Measurements from ENCODE around the gene KIAA1755. TPM values are rescaled to one million over a fixed set of nuclear protein-coding genes. Genes with fewer than 3 reads are reported as not detected.

Gene KIAA1755
- total and polyA plus RNA-seq, 7 experiments from 2014 or later = not detected

- POLR2A ChIA-PET = no interaction called here
- ATAC-seq = no peak
- Mint-ChIP-seq H3K36me3 (no peaks in the 10 kb centered on the region), H3K4me1 (peaks cover 0 to 7% (median 0%) of the 10 kb centered on the region in 7 donors), H3K4me3 (no peak overlapping the region), H3K27ac (no peak overlapping the region), H3K9me3 (no peaks in the 10 kb centered on the region), H3K27me3 (peaks cover 0 to 12% (median 3%) of the 10 kb centered on the region in 5 donors)
- H3K4me1 ChIP-seq (ENCODE audit: control insufficient read depth in 2 of 2, insufficient read depth in 2 of 2, low read length in 2 of 2) = no peaks in the 10 kb centered on the region
- no peaks in the 10 kb centered on the region for H3K9me3 ChIP-seq (ENCODE audit: control insufficient read depth in 2 of 3, low read length in 3 of 3)
- H3K4me3 ChIP-seq (ENCODE audit: low read length) = no peak overlapping the region
- CTCF ChIA-PET = no interaction called here
- H3K36me3 ChIP-seq (ENCODE audit: control insufficient read depth in 2 of 3, insufficient read depth in 3 of 3, low read length in 3 of 3) = no peaks in the 10 kb centered on the region
- H3K27ac ChIP-seq (ENCODE audit: low read depth, low read length) = no peak overlapping the region
- DNase-seq = no peak
- no peaks in the 10 kb centered on the region for H3K27me3 ChIP-seq (ENCODE audit: control insufficient read depth in 2 of 2, insufficient read depth in 2 of 2, low read length in 2 of 2)
- intact Hi-C loops (cut with micrococcal nuclease) = loop anchor here in 1 of 2 donors (5.0 kb wide), 2 partner anchors 152 to 572 kb away; no protein-coding TSS in a partner anchor
Measured at GRCh38 chr20:38224531-38224930, 36.0 kb downstream of the KIAA1755 start.

- intact Hi-C loops (cut with micrococcal nuclease) = loop anchor here in 1 of 2 donors (5.0 kb wide), 2 partner anchors 151 to 571 kb away; no protein-coding TSS in a partner anchor
- ATAC-seq (no peak), DNase-seq (no peak)
- Histone ChIP-seq H3K4me3 (ENCODE audit: low read length) (no peak overlapping the region), H3K36me3 (ENCODE audit: control insufficient read depth in 2 of 3, insufficient read depth in 3 of 3, low read length in 3 of 3) (no peaks in the 10 kb centered on the region), H3K4me1 (ENCODE audit: control insufficient read depth in 2 of 2, insufficient read depth in 2 of 2, low read length in 2 of 2) (no peaks in the 10 kb centered on the region), H3K27ac (ENCODE audit: low read depth, low read length) (no peak overlapping the region), H3K27me3 (ENCODE audit: control insufficient read depth in 2 of 2, insufficient read depth in 2 of 2, low read length in 2 of 2) (no peaks in the 10 kb centered on the region), H3K9me3 (ENCODE audit: control insufficient read depth in 2 of 3, low read length in 3 of 3) (no peaks in the 10 kb centered on the region)
- no peaks in the 10 kb centered on the region for H3K9me3 Mint-ChIP-seq
- H3K4me1 Mint-ChIP-seq = peaks cover 0 to 7% (median 0%) of the 10 kb centered on the region in 7 donors
- no peak overlapping the region for H3K4me3 Mint-ChIP-seq
- no peak overlapping the region for H3K27ac Mint-ChIP-seq
- no peaks in the 10 kb centered on the region for H3K36me3 Mint-ChIP-seq
- CTCF ChIA-PET = no interaction called here
- POLR2A ChIA-PET = no interaction called here
- peaks cover 0 to 12% (median 3%) of the 10 kb centered on the region in 5 donors for H3K27me3 Mint-ChIP-seq
Measured at GRCh38 chr20:38223743-38224100, 36.8 kb downstream of the KIAA1755 start.

- peaks cover 0 to 7% (median 0%) of the 10 kb centered on the region in 7 donors for H3K4me1 Mint-ChIP-seq
- Histone ChIP-seq H3K27ac (ENCODE audit: low read depth, low read length) (no peak overlapping the region), H3K36me3 (ENCODE audit: control insufficient read depth in 2 of 3, insufficient read depth in 3 of 3, low read length in 3 of 3) (no peaks in the 10 kb centered on the region), H3K4me3 (ENCODE audit: low read length) (no peak overlapping the region), H3K27me3 (ENCODE audit: control insufficient read depth in 2 of 2, insufficient read depth in 2 of 2, low read length in 2 of 2) (no peaks in the 10 kb centered on the region), H3K4me1 (ENCODE audit: control insufficient read depth in 2 of 2, insufficient read depth in 2 of 2, low read length in 2 of 2) (no peaks in the 10 kb centered on the region), H3K9me3 (ENCODE audit: control insufficient read depth in 2 of 3, low read length in 3 of 3) (no peaks in the 10 kb centered on the region)
- peaks cover 0 to 12% (median 3%) of the 10 kb centered on the region in 5 donors for H3K27me3 Mint-ChIP-seq
- no peak overlapping the region for H3K4me3 Mint-ChIP-seq
- no peaks in the 10 kb centered on the region for H3K36me3 Mint-ChIP-seq
- DNase-seq = no peak
- CTCF ChIA-PET = interaction anchor here (0.6 kb wide), 1 partner anchor 999 kb away, joined by 3 read pairs; no protein-coding TSS in a partner anchor
- POLR2A ChIA-PET = no interaction called here
- intact Hi-C loops (cut with micrococcal nuclease) = loop anchor here (1.0 to 5.0 kb wide), 4 partner anchors 150 to 659 kb away; no protein-coding TSS in a partner anchor
- no peak overlapping the region for H3K27ac Mint-ChIP-seq
- no peak for ATAC-seq
- no peaks in the 10 kb centered on the region for H3K9me3 Mint-ChIP-seq
Measured at GRCh38 chr20:38222923-38223742, 37.4 kb downstream of the KIAA1755 start.

- H3K4me1 ChIP-seq (ENCODE audit: control insufficient read depth in 2 of 2, insufficient read depth in 2 of 2, low read length in 2 of 2) = no peaks in the 10 kb centered on the region
- ATAC-seq (peak; percentile 67), DNase-seq (peak in 6 of 9 donors; percentile 8 to 67 (median 29))
- no peaks in the 10 kb centered on the region for H3K36me3 ChIP-seq (ENCODE audit: control insufficient read depth in 2 of 3, insufficient read depth in 3 of 3, low read length in 3 of 3)
- H3K27me3 ChIP-seq (ENCODE audit: control insufficient read depth in 2 of 2, insufficient read depth in 2 of 2, low read length in 2 of 2) = no peaks in the 10 kb centered on the region
- Mint-ChIP-seq H3K9me3 (no peaks in the 10 kb centered on the region), H3K27ac (no peak overlapping the region), H3K4me1 (peaks cover 0 to 7% (median 0%) of the 10 kb centered on the region in 7 donors), H3K27me3 (peaks cover 0 to 12% (median 3%) of the 10 kb centered on the region in 5 donors), H3K36me3 (no peaks in the 10 kb centered on the region), H3K4me3 (no peak overlapping the region)
- ChIA-PET POLR2A (no interaction called here), CTCF (interaction anchor here (0.6 to 1.9 kb wide), 5 partner anchors 9 to 999 kb away, joined by 3 to 14 read pairs (median 4); no protein-coding TSS in a partner anchor)
- intact Hi-C loops (cut with micrococcal nuclease) = loop anchor here (1.0 to 5.0 kb wide), 4 partner anchors 149 to 658 kb away; no protein-coding TSS in a partner anchor
- H3K27ac ChIP-seq (ENCODE audit: low read depth, low read length) = no peak overlapping the region
- H3K9me3 ChIP-seq (ENCODE audit: control insufficient read depth in 2 of 3, low read length in 3 of 3) = no peaks in the 10 kb centered on the region
- no peak overlapping the region for H3K4me3 ChIP-seq (ENCODE audit: low read length)
Measured at GRCh38 chr20:38222231-38222922, 38.2 kb downstream of the KIAA1755 start.

GRCh38 chr20:38221119-38221589 is 39.4 kb downstream of the KIAA1755 start:
- CTCF ChIA-PET = interaction anchor here (0.5 to 1.9 kb wide), 8 partner anchors 8 to 191 kb away, joined by 3 to 14 read pairs (median 4); no protein-coding TSS in a partner anchor
- no peaks in the 10 kb centered on the region for H3K9me3 Mint-ChIP-seq

GRCh38 chr20:38220587-38221118 is 39.9 kb downstream of the KIAA1755 start:
- Mint-ChIP-seq H3K9me3 (no peaks in the 10 kb centered on the region), H3K4me3 (peak overlapping the region in 2 of 10 donors; percentile 22 to 51), H3K36me3 (no peaks in the 10 kb centered on the region), H3K4me1 (peaks cover 0 to 7% (median 0%) of the 10 kb centered on the region in 7 donors), H3K27me3 (peaks cover 0 to 12% (median 3%) of the 10 kb centered on the region in 5 donors), H3K27ac (peak overlapping the region in 1 of 9 donors; percentile 36)
- intact Hi-C loops (cut with micrococcal nuclease) = loop anchor here (1.0 to 5.0 kb wide), 4 partner anchors 107 to 568 kb away; no protein-coding TSS in a partner anchor
- Histone ChIP-seq H3K4me1 (ENCODE audit: control insufficient read depth in 2 of 2, insufficient read depth in 2 of 2, low read length in 2 of 2) (no peaks in the 10 kb centered on the region), H3K4me3 (ENCODE audit: low read length) (no peak overlapping the region), H3K36me3 (ENCODE audit: control insufficient read depth in 2 of 3, insufficient read depth in 3 of 3, low read length in 3 of 3) (no peaks in the 10 kb centered on the region), H3K27ac (ENCODE audit: low read depth, low read length) (no peak overlapping the region), H3K9me3 (ENCODE audit: control insufficient read depth in 2 of 3, low read length in 3 of 3) (no peaks in the 10 kb centered on the region), H3K27me3 (ENCODE audit: control insufficient read depth in 2 of 2, insufficient read depth in 2 of 2, low read length in 2 of 2) (no peaks in the 10 kb centered on the region)
- ChIA-PET POLR2A (no interaction called here), CTCF (interaction anchor here (0.6 to 1.9 kb wide), 4 partner anchors 9 to 164 kb away, joined by 3 to 14 read pairs (median 6); no protein-coding TSS in a partner anchor)
- DNase-seq = no peak
- ATAC-seq = no peak

More at GRCh38 chr20:38221119-38221589, 39.4 kb downstream of the KIAA1755 start:
- ATAC-seq (peak; percentile 81), DNase-seq (peak in 8 of 9 donors; percentile 16 to 77 (median 50))
- Mint-ChIP-seq H3K36me3 (no peaks in the 10 kb centered on the region), H3K27me3 (peaks cover 0 to 12% (median 3%) of the 10 kb centered on the region in 5 donors), H3K4me1 (peaks cover 0 to 7% (median 0%) of the 10 kb centered on the region in 7 donors), H3K27ac (no peak overlapping the region), H3K4me3 (peak overlapping the region in 2 of 10 donors; percentile 22 to 51)
- Histone ChIP-seq H3K27ac (ENCODE audit: low read depth, low read length) (no peak overlapping the region), H3K27me3 (ENCODE audit: control insufficient read depth in 2 of 2, insufficient read depth in 2 of 2, low read length in 2 of 2) (no peaks in the 10 kb centered on the region), H3K4me1 (ENCODE audit: control insufficient read depth in 2 of 2, insufficient read depth in 2 of 2, low read length in 2 of 2) (no peaks in the 10 kb centered on the region), H3K36me3 (ENCODE audit: control insufficient read depth in 2 of 3, insufficient read depth in 3 of 3, low read length in 3 of 3) (no peaks in the 10 kb centered on the region), H3K9me3 (ENCODE audit: control insufficient read depth in 2 of 3, low read length in 3 of 3) (no peaks in the 10 kb centered on the region), H3K4me3 (ENCODE audit: low read length) (no peak overlapping the region)
- POLR2A ChIA-PET = no interaction called here
- intact Hi-C loops (cut with micrococcal nuclease) = loop anchor here (1.0 to 5.0 kb wide), 4 partner anchors 108 to 569 kb away; no protein-coding TSS in a partner anchor

All from naive thymus-derived CD4-positive, alpha-beta T cell (primary cell).